ENCODE data around the gene TTC23.

Gene TTC23

GRCh38 chr15:99139276-99139675 lies 110.1 kb downstream of the TTC23 start:
- in situ Hi-C loops (cut with HindIII; ENCODE audit: low pct_ligation_motif_present, low sequenced_read_pairs): no loop called here
- peaks cover 5% of the 10 kb centered on the region for H3K36me3 ChIP-seq (replicated peaks)
- H3K27me3 ChIP-seq (replicated peaks): no peaks in the 10 kb centered on the region
- H3K27ac ChIP-seq: no peak overlapping the region
- no peak overlapping the region for H3K4me3 ChIP-seq (ENCODE audit: low read depth, low read length)
- no peak for TF ChIP-seq CTCF (IDR thresholded peaks at IDR 0.05; ENCODE audit: low read depth, low read length, missing control alignments)
- no peak for DNase-seq

GRCh38 chr15:99138491-99138982 lies 110.8 kb downstream of the TTC23 start:
- in situ Hi-C loops (cut with HindIII; ENCODE audit: low pct_ligation_motif_present, low sequenced_read_pairs): no loop called here
- no peak for TF ChIP-seq CTCF (IDR thresholded peaks at IDR 0.05; ENCODE audit: low read depth, low read length, missing control alignments)
- H3K36me3 ChIP-seq (replicated peaks): peaks cover 5% of the 10 kb centered on the region
- H3K4me3 ChIP-seq (ENCODE audit: low read depth, low read length): no peak overlapping the region
- H3K27me3 ChIP-seq (replicated peaks): no peaks in the 10 kb centered on the region
- H3K27ac ChIP-seq: no peak overlapping the region
- no peak for DNase-seq

GRCh38 chr15:99137877-99138276 lies 111.5 kb downstream of the TTC23 start:
- in situ Hi-C loops (cut with HindIII; ENCODE audit: low pct_ligation_motif_present, low sequenced_read_pairs): no loop called here
- TF ChIP-seq CTCF (IDR thresholded peaks at IDR 0.05; ENCODE audit: low read depth, low read length, missing control alignments): no peak
- Histone ChIP-seq H3K27ac (no peak overlapping the region), H3K27me3 (replicated peaks) (no peaks in the 10 kb centered on the region), H3K4me3 (ENCODE audit: low read depth, low read length) (no peak overlapping the region), H3K36me3 (replicated peaks) (peaks cover 5% of the 10 kb centered on the region)
- DNase-seq: no peak

GRCh38 chr15:99137111-99137546 lies 112.3 kb downstream of the TTC23 start:
- no peak for TF ChIP-seq CTCF (IDR thresholded peaks at IDR 0.05; ENCODE audit: low read depth, low read length, missing control alignments)
- DNase-seq: no peak
- no peaks in the 10 kb centered on the region for H3K27me3 ChIP-seq (replicated peaks)
- H3K36me3 ChIP-seq (replicated peaks): peaks cover 5% of the 10 kb centered on the region
- in situ Hi-C loops (cut with HindIII; ENCODE audit: low pct_ligation_motif_present, low sequenced_read_pairs): no loop called here
- no peak overlapping the region for H3K27ac ChIP-seq
- H3K4me3 ChIP-seq (ENCODE audit: low read depth, low read length): no peak overlapping the region

- H3K4me3 ChIP-seq (ENCODE audit: low read depth, low read length): no peak overlapping the region
- peaks cover 5% of the 10 kb centered on the region for H3K36me3 ChIP-seq (replicated peaks)
- TF ChIP-seq CTCF (IDR thresholded peaks at IDR 0.05; ENCODE audit: low read depth, low read length, missing control alignments): no peak
- no peaks in the 10 kb centered on the region for H3K27me3 ChIP-seq (replicated peaks)
- DNase-seq: no peak
- H3K27ac ChIP-seq: no peak overlapping the region
- in situ Hi-C loops (cut with HindIII; ENCODE audit: low pct_ligation_motif_present, low sequenced_read_pairs): no loop called here
Measured at GRCh38 chr15:99135194-99135593, 114.2 kb downstream of the TTC23 start.

- no peak for TF ChIP-seq CTCF (IDR thresholded peaks at IDR 0.05; ENCODE audit: low read depth, low read length, missing control alignments)
- Histone ChIP-seq H3K4me3 (ENCODE audit: low read depth, low read length) (no peak overlapping the region), H3K27me3 (replicated peaks) (no peaks in the 10 kb centered on the region), H3K27ac (no peak overlapping the region), H3K36me3 (replicated peaks) (peaks cover 5% of the 10 kb centered on the region)
- DNase-seq: no peak
- in situ Hi-C loops (cut with HindIII; ENCODE audit: low pct_ligation_motif_present, low sequenced_read_pairs): no loop called here
Measured at GRCh38 chr15:99134317-99134821, 115.0 kb downstream of the TTC23 start.

All from brain microvascular endothelial cell (primary cell).